K562 (cell line): ENCODE results near the gene HCN3. TPM values are rescaled to one million over a fixed set of nuclear protein-coding genes. Genes with fewer than 3 reads are reported as not detected.

ENCODE experiments used
- ELK1 ChIP-seq: sonication (generic); formaldehyde crosslinking; IDR thresholded peaks from 2 replicates; pipeline ENCODE4 v1.8.1; 2022; ENCODE audit warnings: missing genetic modification reagents
- GMEB1 ChIP-seq: fragments of 250-450 bp; sonication (Bioruptor Pico); IDR thresholded peaks from 2 replicates; pipeline ENCODE4 v1.4.0; 2020; ENCODE audit warnings: mild to moderate bottlenecking
- HBP1 ChIP-seq: fragments of 450-650 bp; formaldehyde crosslinking; IDR thresholded peaks from 2 replicates; pipeline ENCODE4 v1.4.0; 2022; ENCODE audit warnings: missing genetic modification characterization
- HDAC2 ChIP-seq: fragments of 450-650 bp; IDR thresholded peaks from 2 replicates; pipeline ENCODE4 v1.6.1; 2016; ENCODE audit warnings: mild to moderate bottlenecking
- HNRNPH1 ChIP-seq: fragments of 200-400 bp; formaldehyde crosslinking; optimal IDR thresholded peaks from 2 replicates; pipeline ENCODE3; 2017; ENCODE audit warnings: low read depth, mild to moderate bottlenecking, low read length, moderate library complexity
- MYBL2 ChIP-seq, 2 experiments: fragments of 450-650 bp in 1 of 2; sonication (generic) in 1 of 2; formaldehyde crosslinking in 1 of 2; IDR thresholded peaks; 2 replicates each; pipeline versions ENCODE4 v1.6.1 to v1.8.1; 2017 to 2022; ENCODE audit warnings: borderline replicate concordance in 1 of 2, inconsistent platforms in 1 of 2, low read depth in 1 of 2, mild to moderate bottlenecking in 1 of 2, missing genetic modification reagents in 1 of 2, moderate library complexity in 1 of 2
- NELFE ChIP-seq: IDR thresholded peaks from 2 replicates; pipeline ENCODE4 v1.6.1; 2011; ENCODE audit warnings: mild to moderate bottlenecking; ENCODE audit not compliant: insufficient read depth, insufficient read length
- NR3C1 ChIP-seq: sonication (generic); formaldehyde crosslinking; IDR thresholded peaks from 2 replicates; pipeline ENCODE4 v1.8.1; 2022; ENCODE audit warnings: missing genetic modification reagents
- NUFIP1 ChIP-seq: fragments of 450-650 bp; IDR thresholded peaks from 2 replicates; pipeline ENCODE4 v1.6.1; 2018; ENCODE audit not compliant: partially characterized antibody
- PHF21A ChIP-seq: fragments of 450-650 bp; IDR thresholded peaks from 2 replicates; pipeline ENCODE4 v1.6.1; 2017; ENCODE audit warnings: low read depth, borderline replicate concordance
- POLR2G ChIP-seq: fragments of 200-400 bp; formaldehyde crosslinking; IDR thresholded peaks from 2 replicates; pipeline ENCODE4 v1.6.1; 2017; ENCODE audit warnings: low read depth, mild to moderate bottlenecking, antibody characterized with exemption, low read length, moderate library complexity
- PTRF ChIP-seq: fragments of 450-650 bp; IDR thresholded peaks from 2 replicates; pipeline ENCODE4 v1.6.1; 2016; ENCODE audit warnings: mild to moderate bottlenecking, missing genetic modification characterization, missing compliant biosample characterization
- SMAD4 ChIP-seq: fragments of 250-450 bp; sonication (Bioruptor Pico); conservative IDR thresholded peaks from 2 replicates; pipeline ENCODE4 v1.8.0; 2021; ENCODE audit warnings: inconsistent platforms, mild to moderate bottlenecking, moderate library complexity
- SNAPC5 ChIP-seq: fragments of 250-450 bp; sonication (Bioruptor Pico); IDR thresholded peaks from 2 replicates; pipeline ENCODE4 v1.8.0; 2021; ENCODE audit warnings: moderate library complexity, mild to moderate bottlenecking, inconsistent platforms
- TAL1 ChIP-seq: fragments of 450-650 bp; IDR thresholded peaks from 2 replicates; pipeline ENCODE4 v1.6.1; 2016; ENCODE audit warnings: mild to moderate bottlenecking
- ZBED1 ChIP-seq: IDR thresholded peaks from 2 replicates; pipeline ENCODE4 v1.6.1; 2014
- ZNF316 ChIP-seq: fragments of 450-650 bp; IDR thresholded peaks from 2 replicates; pipeline ENCODE4 v1.6.1; 2016
- ZNF354B ChIP-seq: fragments of 250-450 bp; sonication (Bioruptor Pico); IDR thresholded peaks from 2 replicates; pipeline ENCODE4 v1.4.0; 2020
- ZNF644 ChIP-seq: fragments of 200-800 bp; sonication (Bioruptor generic); IDR thresholded peaks from 2 replicates; pipeline ENCODE4 v1.6.1; 2016; ENCODE audit warnings: low read depth, missing genetic modification characterization, missing compliant biosample characterization
- polyA plus RNA-seq, 8 experiments: library from polyadenylated mRNA; depleted of rRNA in 4 of 8; stranded (reverse) in 5 of 8; unstranded in 3 of 8; fragments of >200 nt; fragmentation: Nextera tagmentation in 2 of 8; fragmentation: Illumina TruSeq in 1 of 8; extraction: Ambion mirVana in 2 of 8; extraction: Trizol in 1 of 8; gene quantifications; 2 replicates each; pipeline versions ENCODE4 v1.2.1 to v1.2.3, GENCODE V29; 2011 to 2014; ENCODE audit warnings: inconsistent platforms in 1 of 8, missing spikeins in 1 of 8
- total RNA-seq, 7 experiments: library from RNA; depleted of rRNA in 6 of 7; stranded (reverse); fragments of >200 nt in 6 of 7; fragmentation: Illumina TruSeq in 2 of 7; extraction: Trizol in 2 of 7; gene quantifications; 2 replicates each; pipeline versions ENCODE4 v1.2.1 to v1.2.3, GENCODE V29; 2011 to 2021; ENCODE audit warnings: low replicate concordance in 1 of 7
- TF ChIP-seq, protein P1 (sequence below): fragments of 250-450 bp; sonication (Bioruptor Pico); IDR thresholded peaks from 2 replicates; pipeline ENCODE4 v1.8.0; 2022; ENCODE audit warnings: inconsistent platforms
- TF ChIP-seq, protein P2 (sequence below): fragments of 450-650 bp; formaldehyde crosslinking; IDR thresholded peaks from 2 replicates; pipeline ENCODE4 v1.4.0; 2020; ENCODE audit warnings: mild to moderate bottlenecking, mixed read lengths

HCN3 gene
- total and polyA plus RNA-seq, 9 of the 15 experiments (the other 6 are each of a cell fraction or from before 2014, with no cell fraction given) = 0.91 to 9.7 (median 3.9) TPM

DNA sequence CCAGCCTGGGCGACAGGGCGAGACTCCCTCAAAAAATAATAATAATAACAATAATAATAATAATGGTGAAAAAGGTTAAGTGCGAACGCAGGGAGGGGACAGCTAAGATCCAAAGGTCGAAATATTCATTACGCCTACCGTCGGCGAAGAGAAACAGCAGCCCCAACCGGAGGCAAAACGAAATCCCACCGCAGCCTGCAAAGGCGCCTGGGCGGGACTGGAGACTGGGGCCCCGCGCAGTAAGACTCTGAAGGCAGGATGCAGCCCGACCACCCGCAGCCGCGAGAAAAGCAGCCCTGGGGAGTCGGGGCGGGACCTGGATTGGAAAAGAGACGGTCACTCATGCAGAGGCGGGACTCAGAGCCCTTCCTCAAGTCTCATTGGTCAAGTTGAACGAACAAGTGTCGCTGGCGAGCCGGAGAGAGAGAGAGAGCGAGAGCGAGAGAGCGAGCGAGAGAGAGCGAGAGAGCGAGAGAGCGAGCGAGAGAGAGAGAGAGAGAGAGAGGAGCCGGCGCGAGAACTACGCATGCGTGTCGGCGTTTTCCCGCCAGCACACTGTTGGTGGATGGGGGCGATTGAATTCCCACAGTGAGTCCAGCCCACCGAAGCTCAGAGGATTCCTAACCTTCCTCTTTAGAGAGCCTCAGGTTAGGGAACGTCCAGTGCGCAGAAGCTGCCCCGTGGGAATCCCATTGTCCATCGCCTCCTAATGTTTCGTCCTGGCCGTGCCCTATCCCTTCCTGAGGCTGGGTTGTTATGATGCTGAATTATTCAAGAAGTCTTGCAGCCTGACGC is 32.7 kb upstream of the HCN3 start (continued):
- TF ChIP-seq ELK1 (CRISPR knock-in tag) = no peak
- TF ChIP-seq HNRNPH1 = no peak
- TF ChIP-seq HBP1 = peak; percentile 97
- TF ChIP-seq NELFE = no peak
- TF ChIP-seq, protein P1, sequence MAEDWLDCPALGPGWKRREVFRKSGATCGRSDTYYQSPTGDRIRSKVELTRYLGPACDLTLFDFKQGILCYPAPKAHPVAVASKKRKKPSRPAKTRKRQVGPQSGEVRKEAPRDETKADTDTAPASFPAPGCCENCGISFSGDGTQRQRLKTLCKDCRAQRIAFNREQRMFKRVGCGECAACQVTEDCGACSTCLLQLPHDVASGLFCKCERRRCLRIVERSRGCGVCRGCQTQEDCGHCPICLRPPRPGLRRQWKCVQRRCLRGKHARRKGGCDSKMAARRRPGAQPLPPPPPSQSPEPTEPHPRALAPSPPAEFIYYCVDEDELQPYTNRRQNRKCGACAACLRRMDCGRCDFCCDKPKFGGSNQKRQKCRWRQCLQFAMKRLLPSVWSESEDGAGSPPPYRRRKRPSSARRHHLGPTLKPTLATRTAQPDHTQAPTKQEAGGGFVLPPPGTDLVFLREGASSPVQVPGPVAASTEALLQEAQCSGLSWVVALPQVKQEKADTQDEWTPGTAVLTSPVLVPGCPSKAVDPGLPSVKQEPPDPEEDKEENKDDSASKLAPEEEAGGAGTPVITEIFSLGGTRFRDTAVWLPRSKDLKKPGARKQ (CRISPR knock-in tag) = no peak
- peak; percentile 99 for TF ChIP-seq PHF21A
- TF ChIP-seq NUFIP1 = peak; percentile 80
- TF ChIP-seq ZNF354B (CRISPR knock-in tag) = 0 out of 2 replicates have a peak, but pooled peaks have one; percentile 42
- TF ChIP-seq ZBED1 = peak; percentile 91; the same call in 1 of the 2 replicates
- TF ChIP-seq, protein P2, sequence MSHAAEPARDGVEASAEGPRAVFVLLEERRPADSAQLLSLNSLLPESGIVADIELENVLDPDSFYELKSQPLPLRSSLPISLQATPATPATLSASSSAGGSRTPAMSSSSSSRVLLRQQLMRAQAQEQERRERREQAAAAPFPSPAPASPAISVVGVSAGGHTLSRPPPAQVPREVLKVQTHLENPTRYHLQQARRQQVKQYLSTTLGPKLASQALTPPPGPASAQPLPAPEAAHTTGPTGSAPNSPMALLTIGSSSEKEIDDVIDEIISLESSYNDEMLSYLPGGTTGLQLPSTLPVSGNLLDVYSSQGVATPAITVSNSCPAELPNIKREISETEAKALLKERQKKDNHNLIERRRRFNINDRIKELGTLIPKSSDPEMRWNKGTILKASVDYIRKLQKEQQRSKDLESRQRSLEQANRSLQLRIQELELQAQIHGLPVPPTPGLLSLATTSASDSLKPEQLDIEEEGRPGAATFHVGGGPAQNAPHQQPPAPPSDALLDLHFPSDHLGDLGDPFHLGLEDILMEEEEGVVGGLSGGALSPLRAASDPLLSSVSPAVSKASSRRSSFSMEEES (CRISPR knock-in tag) = no peak
- TF ChIP-seq HDAC2 = peak; percentile 100
- peak; percentile 97 for TF ChIP-seq POLR2G
- TF ChIP-seq PTRF (tag) = no peak
- TF ChIP-seq TAL1 = peak; percentile 72
- TF ChIP-seq MYBL2 (IDR thresholded peaks at IDR 0.05; ENCODE audit: low read depth) = peak; percentile 96
- TF ChIP-seq MYBL2 (CRISPR knock-in tag; IDR thresholded peaks at IDR 0.05; ENCODE audit: borderline replicate concordance) = no peak
- peak; percentile 99 for TF ChIP-seq SMAD4
- no peak for TF ChIP-seq ZNF316
- TF ChIP-seq ZNF644 (tag) = no peak
- peak; percentile 89 for TF ChIP-seq GMEB1
- no peak for TF ChIP-seq SNAPC5 (CRISPR knock-in tag)
- peak; percentile 33; the same call in 1 of the 2 replicates for TF ChIP-seq NR3C1 (CRISPR knock-in tag)
